ENCODE data around the gene PCGF3.

PCGF3 gene

GRCh38 chr4:786074-786741, 80.6 kb downstream of the PCGF3 start:
- DNase-seq = no peak

DNA sequence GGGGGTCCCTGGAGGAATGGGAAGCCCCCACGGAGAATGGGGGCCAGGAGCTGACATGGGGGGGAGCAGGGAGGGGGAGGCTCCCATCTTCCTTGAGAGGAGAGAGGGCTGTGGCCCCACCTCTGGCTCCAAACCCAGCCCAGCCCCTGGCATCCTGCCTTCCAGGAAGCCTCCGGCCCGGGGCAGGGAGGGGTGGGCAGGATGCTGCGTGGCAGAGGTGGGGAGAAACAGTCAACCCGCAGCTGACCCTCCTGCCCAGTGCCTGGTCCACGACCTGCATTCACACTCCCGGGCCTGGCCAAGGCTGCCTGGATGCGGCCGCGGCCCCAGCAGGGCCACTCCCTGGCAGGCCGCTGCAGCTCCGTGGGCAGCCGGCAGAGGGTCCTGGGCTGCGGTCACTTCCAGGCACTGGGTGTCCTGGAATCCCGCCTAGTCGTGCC, 81.2 kb downstream of the PCGF3 start:
- no peak for DNase-seq

DNA sequence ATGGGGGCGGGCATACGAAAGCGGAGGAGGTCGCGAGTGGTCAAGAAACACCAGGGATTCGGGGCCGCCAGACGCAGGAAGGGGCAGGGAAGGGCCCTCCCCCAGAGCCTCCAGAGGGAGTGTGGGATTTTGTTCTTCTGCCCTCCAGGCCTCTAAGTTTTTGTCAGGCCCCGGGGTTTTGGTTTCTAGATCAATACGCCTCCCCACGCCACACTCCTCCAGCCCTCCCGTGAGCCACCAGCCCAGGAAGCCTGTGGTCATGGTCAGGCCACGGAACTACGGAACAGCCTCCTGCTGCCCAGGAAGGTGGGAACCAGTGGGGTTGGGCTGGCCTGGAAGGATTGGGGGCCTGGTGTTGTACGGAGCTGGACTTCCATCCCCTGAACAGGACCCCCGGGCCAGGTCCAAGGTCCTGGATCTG, 81.9 kb downstream of the PCGF3 start:
- DNase-seq = no peak

DNA sequence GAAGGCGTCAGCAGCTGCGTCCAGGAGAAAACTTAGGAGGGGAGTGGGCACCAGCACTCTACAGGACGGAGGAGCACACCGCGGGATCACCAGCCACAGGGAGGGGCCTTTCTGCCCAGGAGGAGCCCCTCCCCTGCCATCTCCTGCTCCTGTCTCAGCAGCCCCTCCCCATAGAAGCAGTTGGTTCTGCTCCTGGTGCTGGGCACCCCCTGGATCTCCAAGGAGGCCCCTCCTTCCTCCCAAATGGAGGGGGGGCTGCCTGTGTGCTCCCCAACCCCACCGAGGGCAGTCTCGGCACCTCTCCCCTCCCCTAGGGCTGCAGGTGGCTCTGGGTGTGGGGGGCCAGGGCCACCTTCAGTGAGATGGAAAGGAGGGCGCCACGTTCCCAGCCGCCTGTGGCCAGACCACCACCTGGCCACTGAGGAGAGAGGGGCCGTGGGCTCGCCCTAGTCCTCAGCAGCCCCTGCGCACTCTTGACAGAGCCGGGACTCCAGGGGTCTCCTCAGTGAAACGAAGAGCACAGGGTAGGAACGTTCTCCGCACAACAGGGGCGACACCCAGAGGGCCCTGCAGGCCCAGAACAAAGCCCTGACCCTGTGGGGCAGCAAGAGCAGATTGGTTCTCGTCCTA, 82.5 kb downstream of the PCGF3 start:
- DNase-seq = no peak

DNA sequence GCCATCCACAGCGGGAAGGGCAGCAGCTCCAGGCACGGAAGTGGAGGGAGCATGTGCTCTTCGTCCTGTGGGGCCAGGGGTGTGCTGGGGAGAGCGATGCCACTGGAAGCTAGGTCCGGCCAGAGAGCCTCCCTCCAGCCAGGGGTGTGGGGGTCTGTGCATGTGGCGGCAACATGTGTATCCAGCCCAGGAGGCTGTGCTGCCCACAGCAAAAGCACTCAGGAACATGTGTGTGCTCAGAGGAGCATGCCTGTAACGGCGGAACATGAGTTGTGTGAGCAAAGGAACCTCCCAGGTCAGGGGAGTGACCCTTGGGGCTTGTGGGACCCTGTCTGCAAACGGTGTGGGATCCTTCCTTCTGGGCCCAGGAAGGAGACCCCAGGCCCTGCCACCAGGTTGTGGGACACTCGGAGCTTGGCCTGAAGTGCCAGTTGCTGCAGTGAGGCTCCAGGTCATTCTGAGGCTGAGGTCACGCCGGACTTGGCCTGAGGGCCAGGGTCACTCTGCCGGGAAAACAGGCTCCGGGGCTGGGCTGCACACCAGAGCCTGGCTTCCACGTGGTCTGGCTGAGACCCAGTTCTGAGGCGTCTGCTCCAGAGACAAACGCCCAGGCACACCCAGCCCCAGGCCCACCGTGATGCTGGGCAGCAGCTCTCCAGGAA, 83.1 kb downstream of the PCGF3 start:
- no peak for DNase-seq

DNA sequence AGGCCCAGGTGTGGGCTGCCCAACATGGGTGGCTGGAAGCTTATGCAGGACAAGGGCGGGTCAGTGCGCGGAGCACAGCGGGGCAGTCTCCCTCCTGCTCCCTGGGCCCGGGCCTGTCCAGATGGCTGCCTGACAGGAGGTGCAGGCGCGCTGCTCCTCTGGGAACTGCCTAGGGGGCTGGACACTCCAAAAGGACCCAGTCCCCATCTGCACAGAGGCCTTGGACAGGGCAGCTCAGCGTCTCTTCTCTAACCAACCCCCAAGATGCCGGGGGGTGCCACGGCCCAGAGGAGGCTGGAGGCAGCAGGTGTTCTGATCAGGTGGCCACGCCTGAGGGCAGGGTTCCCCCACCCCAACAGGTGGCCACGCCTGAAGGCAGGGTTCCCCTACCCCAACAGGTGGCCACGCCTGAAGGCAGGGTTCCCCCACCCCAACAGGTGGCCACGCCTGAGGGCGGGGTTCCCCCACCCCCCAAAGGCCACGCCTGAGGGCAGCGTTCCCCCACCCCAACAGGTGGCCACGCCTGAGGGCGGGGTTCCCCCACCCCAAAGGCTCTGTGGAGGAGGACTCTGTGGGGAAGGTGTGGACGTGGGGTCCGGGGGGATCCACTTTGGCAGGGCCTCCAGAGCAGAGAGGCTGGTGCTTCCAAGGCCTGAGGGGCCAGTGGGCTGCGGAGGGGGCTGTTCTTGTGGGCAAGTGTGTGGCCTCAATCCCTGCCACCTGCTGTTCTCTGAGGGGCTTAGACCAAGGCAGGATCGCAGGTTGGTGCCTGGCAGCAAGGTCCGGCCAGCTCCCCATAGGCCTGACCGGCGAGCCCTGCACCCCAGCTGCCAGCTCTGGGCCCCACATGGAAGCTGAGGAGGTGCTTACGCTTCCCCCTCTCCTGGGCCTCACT, 84.2 kb downstream of the PCGF3 start:
- DNase-seq = no peak

GRCh38 chr4:790466-790820, 84.8 kb downstream of the PCGF3 start:
- DNase-seq = no peak

DNA sequence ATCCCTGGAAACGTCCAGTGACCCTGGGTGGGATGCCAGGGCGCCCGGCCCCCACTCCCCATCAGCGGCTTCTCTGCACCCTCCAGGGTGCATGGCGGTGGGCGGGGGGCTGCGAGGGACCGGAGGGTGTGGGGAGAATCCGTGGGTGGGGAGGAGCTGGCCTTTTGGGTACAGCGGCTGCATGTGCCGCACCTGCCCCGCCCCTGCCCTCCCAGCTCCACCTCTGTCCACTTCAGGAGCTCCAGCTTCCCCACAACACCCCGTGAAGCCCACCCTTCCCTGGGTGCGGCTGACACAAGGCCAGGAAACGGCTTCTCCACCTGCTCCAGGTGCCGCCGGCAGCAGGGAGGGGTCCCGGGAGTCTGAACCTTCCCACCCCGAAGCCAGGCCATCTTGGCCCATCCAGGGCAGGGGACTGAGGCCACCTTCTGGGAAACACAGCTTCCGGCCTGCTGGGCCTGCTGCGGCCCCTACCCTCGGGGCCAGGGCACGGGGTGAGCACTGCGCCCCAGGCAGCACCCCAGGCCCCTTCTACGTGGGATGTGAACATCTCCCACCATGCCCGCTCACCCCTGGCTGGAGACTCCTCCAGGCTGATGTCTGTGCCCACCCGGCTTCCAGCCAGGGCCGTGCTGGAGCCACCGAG, 85.7 kb downstream of the PCGF3 start:
- DNase-seq = no peak

DNA sequence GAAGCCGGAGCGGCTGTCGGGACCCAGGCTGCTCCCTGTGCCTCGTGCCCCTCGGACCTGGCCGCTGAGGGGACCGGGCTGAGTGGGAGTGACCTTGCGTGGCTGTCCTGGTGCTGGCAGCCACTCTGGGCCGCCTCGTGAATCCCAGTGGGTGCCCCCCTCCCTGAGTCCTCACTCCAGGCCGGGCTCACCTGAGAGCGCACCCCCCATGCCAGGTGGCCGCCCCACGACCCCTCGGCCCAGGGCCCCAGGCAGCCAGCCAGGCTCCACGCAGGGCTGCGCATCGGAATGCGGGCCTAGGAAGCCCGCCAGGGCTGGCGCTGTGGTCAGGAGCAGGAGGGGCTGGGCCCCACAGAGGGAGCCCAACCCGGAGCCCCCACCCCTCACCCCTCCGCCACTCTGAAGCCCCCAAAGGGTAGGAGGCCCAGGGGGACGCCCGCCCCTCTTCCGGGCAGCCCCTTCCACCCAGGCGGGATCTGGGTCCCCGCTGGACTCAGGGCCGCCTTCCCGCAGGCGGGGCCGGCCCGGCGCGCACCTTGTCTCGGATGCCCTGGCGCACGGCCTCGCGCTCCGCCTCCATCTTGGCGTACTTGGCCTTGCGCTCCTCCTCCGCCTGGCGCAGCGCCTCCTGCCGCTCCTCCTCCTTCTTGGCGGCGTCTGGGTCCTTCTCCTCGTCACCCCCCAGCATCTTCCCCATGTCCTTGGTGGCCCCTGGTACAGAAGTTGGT, 86.4 kb downstream of the PCGF3 start:
- no peak for DNase-seq

DNA sequence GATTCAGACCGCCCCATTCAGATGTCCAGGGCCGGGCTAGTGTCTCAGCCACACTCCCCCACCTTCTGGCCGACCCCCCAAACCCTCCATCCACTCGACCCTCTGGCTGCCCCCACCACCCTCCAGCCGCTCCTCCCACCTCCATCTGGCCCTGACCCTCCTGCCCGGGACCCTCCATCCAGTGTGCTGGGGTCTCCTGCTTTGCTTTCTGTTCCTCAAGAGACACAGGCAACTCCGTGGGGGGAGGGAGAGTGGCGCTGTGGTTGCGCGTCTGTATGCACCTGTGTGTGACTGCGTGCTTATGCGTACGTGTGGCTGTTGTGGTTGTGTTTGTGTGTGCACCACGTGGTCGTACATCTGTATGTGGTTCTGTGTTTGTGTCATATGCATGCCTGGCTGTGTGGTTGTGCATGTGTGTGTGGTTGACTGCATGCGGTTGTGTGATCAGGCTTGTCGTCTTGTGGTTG, 87.0 kb downstream of the PCGF3 start:
- no peak for DNase-seq

- DNase-seq = no peak
These were observed 87.6 kb downstream of the PCGF3 start for GRCh38 chr4:793093-793861.

DNA sequence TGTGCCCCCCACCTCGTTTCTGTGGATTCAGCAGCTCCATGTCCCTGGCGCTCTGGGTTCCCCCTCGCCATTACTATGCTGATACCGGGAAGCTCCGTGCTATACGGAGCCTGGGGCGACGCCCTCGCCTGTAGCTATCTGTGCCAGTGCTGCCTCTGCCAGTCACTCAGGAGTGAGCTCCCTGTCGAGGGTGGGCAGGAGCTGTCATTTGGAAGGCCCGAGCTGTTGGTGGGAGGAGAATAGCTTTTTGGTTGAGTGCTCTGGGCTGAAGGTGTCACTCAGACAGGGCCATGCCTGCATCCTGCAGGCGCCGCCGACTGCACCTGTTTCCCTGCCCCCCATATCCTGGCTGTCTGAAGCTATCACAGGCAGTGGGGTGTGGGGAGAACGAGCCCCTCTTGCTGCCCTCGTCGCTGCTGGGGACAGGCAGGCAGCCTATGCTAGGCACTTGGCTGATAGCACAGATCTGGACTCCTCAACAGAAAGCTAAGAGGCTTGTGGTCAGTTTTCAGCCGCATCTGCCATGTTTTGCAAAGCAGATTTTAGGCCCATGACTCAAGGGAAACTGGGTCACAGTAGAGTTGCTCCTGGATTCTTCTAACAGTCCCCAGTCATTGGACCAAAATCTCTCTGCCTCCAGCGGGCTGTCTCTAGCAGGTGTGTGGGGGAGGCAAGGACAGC, 88.4 kb downstream of the PCGF3 start:
- no peak for DNase-seq

DNA sequence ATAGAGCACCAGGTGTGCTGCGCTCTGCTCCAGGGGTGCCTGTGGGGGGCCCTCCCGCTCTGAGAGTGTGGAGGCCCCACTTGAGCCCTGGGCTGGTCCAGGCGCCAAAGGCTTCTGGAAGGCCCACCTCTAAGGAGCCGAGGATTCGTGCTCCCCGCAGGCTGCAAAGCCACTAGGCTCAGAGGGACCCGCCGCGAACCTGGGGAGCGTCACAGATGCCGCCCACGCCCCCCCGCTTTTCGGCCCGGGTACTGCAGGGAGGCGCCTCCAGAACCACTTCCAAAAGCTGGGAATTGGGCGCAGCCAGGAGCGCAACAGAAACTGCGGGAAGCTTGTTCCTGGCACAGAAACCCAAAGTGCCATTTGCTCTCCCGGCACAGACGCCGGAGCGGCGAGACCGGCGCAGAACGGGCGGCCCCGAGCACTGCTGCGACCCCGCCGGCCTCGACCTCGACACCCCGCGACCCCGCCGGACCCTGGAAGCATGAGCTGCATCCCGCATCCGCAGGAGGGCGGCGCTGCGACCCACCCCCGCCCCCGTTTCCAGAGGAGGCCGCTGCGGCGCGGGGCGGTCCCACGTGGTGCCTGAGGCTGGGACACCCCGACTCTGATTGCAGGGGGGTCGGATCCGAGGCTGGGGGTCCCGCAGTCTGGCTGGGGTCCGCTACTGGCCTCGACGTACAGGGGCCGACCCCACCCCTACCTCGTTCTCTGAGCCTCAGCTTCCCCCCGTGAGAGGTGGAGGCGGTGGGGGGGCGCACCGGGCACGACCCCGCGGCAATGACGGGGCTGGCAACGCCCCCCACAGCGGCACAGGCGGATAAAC, 89.5 kb downstream of the PCGF3 start:
- DNase-seq = no peak

- no peak for DNase-seq
These were observed 90.1 kb downstream of the PCGF3 start for GRCh38 chr4:795726-796119.

DNA sequence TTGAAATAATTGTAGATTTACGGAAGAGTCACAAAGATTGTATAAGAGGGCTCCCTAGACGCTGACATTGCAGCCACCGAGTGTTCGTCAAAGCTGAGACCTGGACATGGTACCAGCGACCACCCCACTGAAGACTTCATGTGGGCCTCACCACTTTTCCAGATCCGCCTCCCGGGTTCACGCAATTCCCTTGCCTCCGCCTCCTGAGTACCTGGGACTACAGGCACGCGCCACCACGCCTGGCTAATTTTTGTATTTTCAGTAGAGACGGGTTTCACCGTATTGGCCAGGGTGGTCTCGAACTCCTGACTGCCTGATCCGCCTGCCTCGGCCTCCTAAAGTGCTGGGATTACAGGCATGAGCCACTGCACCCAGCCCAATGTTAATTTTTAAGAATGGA, 90.6 kb downstream of the PCGF3 start:
- no peak for DNase-seq

DNA sequence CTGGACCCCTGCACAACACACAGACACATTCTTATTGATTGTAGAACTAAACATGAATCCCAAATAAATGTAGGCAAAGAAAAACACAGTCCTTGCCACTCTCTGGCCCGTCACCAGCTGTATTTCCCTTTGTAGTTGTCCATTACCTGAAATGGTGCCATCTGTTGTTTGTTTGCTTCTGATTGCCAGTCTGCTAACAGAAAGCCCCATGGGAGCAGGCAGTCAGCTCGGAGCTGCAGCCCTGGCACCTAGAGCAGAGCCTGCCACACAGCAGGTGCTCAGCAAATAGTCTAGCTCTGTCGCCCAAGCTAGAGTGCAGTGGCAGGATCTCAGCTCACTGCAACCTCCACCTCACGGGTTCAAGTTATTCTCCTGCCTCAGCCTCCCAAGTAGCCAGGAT, 91.4 kb downstream of the PCGF3 start:
- DNase-seq = no peak

- DNase-seq = no peak
These were observed 95.9 kb downstream of the PCGF3 start for GRCh38 chr4:801436-802124.

- DNase-seq = no peak
These were observed 98.3 kb downstream of the PCGF3 start for GRCh38 chr4:803884-804283.

DNA sequence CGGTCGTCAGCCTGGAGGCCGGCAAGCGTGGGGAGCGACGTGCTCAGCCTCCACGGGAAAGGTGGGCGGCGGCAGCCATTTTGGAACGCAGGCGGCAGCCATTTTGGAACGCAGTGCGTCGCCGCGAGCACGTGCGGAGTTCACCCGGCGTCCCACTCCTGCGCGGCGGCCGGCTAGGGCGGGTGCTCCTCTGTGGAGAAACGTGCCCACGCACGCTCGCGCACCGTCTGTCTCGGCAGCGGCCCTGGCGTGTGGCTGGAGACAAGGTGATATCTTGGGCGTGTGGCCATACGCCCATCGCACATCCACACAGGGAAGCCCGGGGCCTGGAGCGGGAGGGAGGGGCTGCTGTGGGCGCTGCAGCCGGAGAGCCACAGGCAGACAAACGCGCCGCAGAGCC, 99.2 kb downstream of the PCGF3 start:
- DNase-seq = no peak

All from amniotic stem cell (primary cell).